GM23338 (cell line): Measurements from ENCODE around the gene APELA. TPM values are rescaled to one million over a fixed set of nuclear protein-coding genes. Genes with fewer than 3 reads are reported as not detected.
"Not testable (repeated sequence)": the region's sequence is repeated elsewhere in the genome, so short reads cannot be mapped to it uniquely, and the experiment has no call there.

ENCODE experiments used
- ATAC-seq: fragments of 200-7000 bp; cut with Tn5 transposase; 3 replicates; pipeline ENCODE4 v1.9.1; 2020
- DNase-seq: peaks from one replicate; pipeline ENCODE4 v3.0.0-alpha.2; 2015; ENCODE audit warnings: low spot score
- H2AFZ ChIP-seq: fragments of 200-600 bp; sonication (generic); 2 replicates; pipeline ENCODE4 v1.8.0; 2016; ENCODE audit warnings: antibody characterized with exemption, mild to moderate bottlenecking, moderate library complexity
- H3F3A ChIP-seq: fragments of 200-600 bp; sonication (generic); replicated peaks from 2 replicates; pipeline ENCODE4 v1.8.0; 2017; ENCODE audit warnings: antibody characterized with exemption, mixed run types, low read depth
- H3K27ac ChIP-seq: fragments of 200-600 bp; sonication (generic); 2 replicates; pipeline ENCODE4 v1.6.1; 2016; ENCODE audit warnings: low read depth
- H3K27me3 ChIP-seq: fragments of 200-600 bp; sonication (generic); 2 replicates; pipeline ENCODE4 v1.8.0; 2016; ENCODE audit warnings: mild to moderate bottlenecking, mixed run types, moderate library complexity; ENCODE audit not compliant: insufficient read depth
- H3K36me3 ChIP-seq: fragments of 200-600 bp; sonication (generic); 2 replicates; pipeline ENCODE4 v1.8.0; 2016; ENCODE audit warnings: mild to moderate bottlenecking; ENCODE audit not compliant: insufficient read depth
- H3K4me1 ChIP-seq: fragments of 200-600 bp; sonication (generic); 2 replicates; pipeline ENCODE4 v1.8.0; 2016; ENCODE audit warnings: mild to moderate bottlenecking, moderate library complexity; ENCODE audit not compliant: insufficient read depth
- H3K4me2 ChIP-seq: fragments of 200-600 bp; sonication (generic); 2 replicates; pipeline ENCODE4 v1.7.1; 2017; ENCODE audit warnings: mixed run types
- H3K4me3 ChIP-seq: fragments of 200-600 bp; sonication (generic); 2 replicates; pipeline ENCODE4 v1.6.1; 2016; ENCODE audit warnings: mixed run types
- H3K79me2 ChIP-seq: fragments of 200-600 bp; sonication (generic); replicated peaks from 2 replicates; pipeline ENCODE4 v1.8.0; 2017; ENCODE audit warnings: mild to moderate bottlenecking; ENCODE audit not compliant: insufficient read depth
- H3K9me2 ChIP-seq: fragments of 200-600 bp; sonication (generic); 2 replicates; pipeline ENCODE4 v1.8.0; 2017; ENCODE audit not compliant: insufficient read depth
- H4K20me1 ChIP-seq: fragments of 200-600 bp; sonication (generic); replicated peaks from 2 replicates; pipeline ENCODE4 v1.8.0; 2017; ENCODE audit warnings: mild to moderate bottlenecking; ENCODE audit not compliant: insufficient read depth
- H3K27ac Mint-ChIP-seq: 2 replicates; pipeline ENCODE4 v1.8.0; 2020; ENCODE audit warnings: inconsistent platforms, mild to moderate bottlenecking, moderate library complexity, mixed read lengths
- H3K27me3 Mint-ChIP-seq: 3 replicates; pipeline ENCODE4 v1.8.0; 2022; ENCODE audit warnings: low read depth, mild to moderate bottlenecking, moderate library complexity, mixed read lengths, inconsistent platforms; ENCODE audit not compliant: insufficient read depth, poor library complexity
- H3K36me3 Mint-ChIP-seq: 3 replicates; pipeline ENCODE4 v1.8.0; 2021; ENCODE audit warnings: low read depth, mild to moderate bottlenecking, inconsistent platforms, moderate library complexity, mixed read lengths
- H3K4me1 Mint-ChIP-seq: 3 replicates; pipeline ENCODE4 v1.8.0; 2020; ENCODE audit warnings: mild to moderate bottlenecking, inconsistent platforms, mixed read lengths
- H3K4me3 Mint-ChIP-seq: 3 replicates; pipeline ENCODE4 v1.8.0; 2021; ENCODE audit warnings: moderate library complexity, mild to moderate bottlenecking, inconsistent platforms, mixed read lengths
- H3K9me3 Mint-ChIP-seq: 3 replicates; pipeline ENCODE4 v1.8.0; 2020; ENCODE audit warnings: moderate library complexity, mild to moderate bottlenecking, inconsistent platforms, mixed read lengths
- EZH2phosphoT487 ChIP-seq: fragments of 200-600 bp; sonication (generic); IDR thresholded peaks from one replicate; pipeline ENCODE4 v1.8.1; 2018; ENCODE audit warnings: antibody characterized with exemption; ENCODE audit not compliant: unreplicated experiment
- JUNB ChIP-seq: IDR thresholded peaks from one replicate; pipeline ENCODE4 v1.6.1; 2016; ENCODE audit warnings: antibody characterized with exemption; ENCODE audit not compliant: unreplicated experiment
- POLR2AphosphoS5 ChIP-seq: IDR thresholded peaks from 2 replicates; pipeline ENCODE4 v1.6.1; 2016; ENCODE audit warnings: antibody characterized with exemption, low read depth
- STAT1 ChIP-seq: IDR thresholded peaks from one replicate; pipeline ENCODE4 v1.6.1; 2016; ENCODE audit warnings: antibody characterized with exemption; ENCODE audit not compliant: unreplicated experiment
- ZNF114 ChIP-seq: fragments of 250-450 bp; sonication (Bioruptor Pico); IDR thresholded peaks from 2 replicates; pipeline ENCODE4 v1.5.0; 2020; ENCODE audit warnings: mild to moderate bottlenecking, moderate library complexity
- polyA plus RNA-seq: library from polyadenylated mRNA; unstranded; fragments of >200 nt; fragmentation: Nextera tagmentation; extraction: Ambion mirVana; gene quantifications from 2 replicates; pipeline ENCODE4 v1.2.1, GENCODE V29; 2016
- total RNA-seq: library from RNA; depleted of rRNA; stranded (reverse); fragments of >200 nt; shearing (Covaris generic); gene quantifications from 2 replicates; pipeline ENCODE4 v1.2.3, GENCODE V29; 2014
- TF ChIP-seq, protein P1 (sequence below), 2 experiments: fragments of 200-600 bp in 1 of 2; sonication (generic) in 1 of 2; conservative IDR thresholded peaks; 2 replicates each; pipeline versions ENCODE4 v1.5.1 to v1.6.1; 2016 to 2017; ENCODE audit warnings: antibody characterized with exemption in 2 of 2, low read depth in 2 of 2, mild to moderate bottlenecking in 2 of 2, moderate library complexity in 1 of 2
- TF ChIP-seq, protein P2 (sequence below): IDR thresholded peaks from 2 replicates; pipeline ENCODE4 v1.6.1; 2016; ENCODE audit warnings: antibody characterized with exemption
- TF ChIP-seq, protein P3 (sequence below): IDR thresholded peaks from one replicate; pipeline ENCODE4 v1.6.1; 2018; ENCODE audit warnings: antibody characterized with exemption; ENCODE audit not compliant: unreplicated experiment

Gene APELA
- total and polyA plus RNA-seq, 2 experiments from 2014 or later: 114 to 213 TPM

DNA sequence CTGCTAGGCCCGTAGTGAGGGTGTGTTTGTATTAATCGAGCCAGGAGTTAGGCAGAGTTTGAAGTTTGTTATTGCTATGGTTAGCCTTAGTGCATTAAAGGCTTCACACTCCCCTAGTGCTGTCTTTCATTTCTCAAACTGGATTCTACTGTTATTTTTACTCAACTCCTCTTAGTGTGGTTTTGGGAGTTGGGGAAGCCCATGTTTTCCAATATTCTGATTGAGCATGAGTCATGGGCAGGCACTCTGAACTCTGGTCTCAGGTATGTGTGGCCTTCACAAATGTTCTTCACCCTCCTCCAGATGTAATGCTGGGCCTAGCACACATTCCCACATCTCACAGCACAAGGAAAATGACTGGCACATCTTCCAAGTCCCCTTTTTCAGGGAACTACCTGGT, 50.1 kb downstream of the APELA start:
- H4K20me1 ChIP-seq, H3K4me1 Mint-ChIP-seq, DNase-seq, ATAC-seq, H3F3A ChIP-seq, H3K9me3 Mint-ChIP-seq, H3K27me3 Mint-ChIP-seq, H3K36me3 ChIP-seq, H3K36me3 Mint-ChIP-seq, H3K9me2 ChIP-seq, H3K27ac Mint-ChIP-seq, H3K4me3 Mint-ChIP-seq, H3K27me3 ChIP-seq, H3K4me2 ChIP-seq, H3K27ac ChIP-seq, H3K79me2 ChIP-seq, H3K4me1 ChIP-seq, H3K4me3 ChIP-seq: not testable (repeated sequence)
- 0 out of 2 replicates have a peak overlapping the region, but pooled peaks have one; percentile 20 for H2AFZ ChIP-seq

DNA sequence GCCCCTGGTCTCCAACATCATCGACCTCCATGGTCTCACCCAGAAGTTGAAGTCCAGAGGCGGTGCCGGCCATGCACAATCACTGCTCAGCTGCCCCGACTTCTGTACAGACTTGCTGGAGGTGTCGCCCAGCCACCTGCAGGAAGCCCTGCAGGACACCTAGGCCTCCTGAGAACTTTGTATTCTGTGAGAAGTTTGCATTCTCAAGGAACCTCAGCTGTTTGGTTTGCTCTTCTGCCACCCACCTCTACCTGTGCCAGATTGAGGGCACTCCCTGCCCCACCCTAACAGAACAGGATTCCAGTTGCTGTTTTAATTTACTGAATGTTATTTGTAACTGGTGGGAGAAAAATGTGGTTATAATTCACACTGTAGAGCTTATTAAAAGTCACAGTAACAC, 53.7 kb downstream of the APELA start:
- Histone ChIP-seq H2AFZ (no peak overlapping the region), H4K20me1 (no peaks in the 10 kb centered on the region), H3K36me3 (no peaks in the 10 kb centered on the region), H3K4me3 (no peak overlapping the region), H3K9me2 (no peaks in the 10 kb centered on the region), H3K27ac (no peak overlapping the region), H3K27me3 (no peaks in the 10 kb centered on the region), H3K4me2 (no peak overlapping the region), H3K4me1 (no peaks in the 10 kb centered on the region), H3F3A (no peaks in the 10 kb centered on the region), H3K79me2 (no peaks in the 10 kb centered on the region)
- Mint-ChIP-seq H3K9me3 (no peaks in the 10 kb centered on the region), H3K27ac (no peak overlapping the region), H3K4me3 (no peak overlapping the region), H3K27me3 (no peaks in the 10 kb centered on the region), H3K4me1 (peaks cover 13% of the 10 kb centered on the region), H3K36me3 (no peaks in the 10 kb centered on the region)
- TF ChIP-seq JUNB (no peak), POLR2AphosphoS5 (no peak), STAT1 (no peak), ZNF114 (CRISPR knock-in tag) (no peak), EZH2phosphoT487 (no peak)
- TF ChIP-seq, protein P1, sequence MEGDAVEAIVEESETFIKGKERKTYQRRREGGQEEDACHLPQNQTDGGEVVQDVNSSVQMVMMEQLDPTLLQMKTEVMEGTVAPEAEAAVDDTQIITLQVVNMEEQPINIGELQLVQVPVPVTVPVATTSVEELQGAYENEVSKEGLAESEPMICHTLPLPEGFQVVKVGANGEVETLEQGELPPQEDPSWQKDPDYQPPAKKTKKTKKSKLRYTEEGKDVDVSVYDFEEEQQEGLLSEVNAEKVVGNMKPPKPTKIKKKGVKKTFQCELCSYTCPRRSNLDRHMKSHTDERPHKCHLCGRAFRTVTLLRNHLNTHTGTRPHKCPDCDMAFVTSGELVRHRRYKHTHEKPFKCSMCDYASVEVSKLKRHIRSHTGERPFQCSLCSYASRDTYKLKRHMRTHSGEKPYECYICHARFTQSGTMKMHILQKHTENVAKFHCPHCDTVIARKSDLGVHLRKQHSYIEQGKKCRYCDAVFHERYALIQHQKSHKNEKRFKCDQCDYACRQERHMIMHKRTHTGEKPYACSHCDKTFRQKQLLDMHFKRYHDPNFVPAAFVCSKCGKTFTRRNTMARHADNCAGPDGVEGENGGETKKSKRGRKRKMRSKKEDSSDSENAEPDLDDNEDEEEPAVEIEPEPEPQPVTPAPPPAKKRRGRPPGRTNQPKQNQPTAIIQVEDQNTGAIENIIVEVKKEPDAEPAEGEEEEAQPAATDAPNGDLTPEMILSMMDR (conservative IDR thresholded peaks at IDR 0.05; ENCODE audit: low read depth in 2 of 2): no peak
- TF ChIP-seq, protein P2, sequence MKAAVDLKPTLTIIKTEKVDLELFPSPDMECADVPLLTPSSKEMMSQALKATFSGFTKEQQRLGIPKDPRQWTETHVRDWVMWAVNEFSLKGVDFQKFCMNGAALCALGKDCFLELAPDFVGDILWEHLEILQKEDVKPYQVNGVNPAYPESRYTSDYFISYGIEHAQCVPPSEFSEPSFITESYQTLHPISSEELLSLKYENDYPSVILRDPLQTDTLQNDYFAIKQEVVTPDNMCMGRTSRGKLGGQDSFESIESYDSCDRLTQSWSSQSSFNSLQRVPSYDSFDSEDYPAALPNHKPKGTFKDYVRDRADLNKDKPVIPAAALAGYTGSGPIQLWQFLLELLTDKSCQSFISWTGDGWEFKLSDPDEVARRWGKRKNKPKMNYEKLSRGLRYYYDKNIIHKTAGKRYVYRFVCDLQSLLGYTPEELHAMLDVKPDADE: no peak
- TF ChIP-seq, protein P3, sequence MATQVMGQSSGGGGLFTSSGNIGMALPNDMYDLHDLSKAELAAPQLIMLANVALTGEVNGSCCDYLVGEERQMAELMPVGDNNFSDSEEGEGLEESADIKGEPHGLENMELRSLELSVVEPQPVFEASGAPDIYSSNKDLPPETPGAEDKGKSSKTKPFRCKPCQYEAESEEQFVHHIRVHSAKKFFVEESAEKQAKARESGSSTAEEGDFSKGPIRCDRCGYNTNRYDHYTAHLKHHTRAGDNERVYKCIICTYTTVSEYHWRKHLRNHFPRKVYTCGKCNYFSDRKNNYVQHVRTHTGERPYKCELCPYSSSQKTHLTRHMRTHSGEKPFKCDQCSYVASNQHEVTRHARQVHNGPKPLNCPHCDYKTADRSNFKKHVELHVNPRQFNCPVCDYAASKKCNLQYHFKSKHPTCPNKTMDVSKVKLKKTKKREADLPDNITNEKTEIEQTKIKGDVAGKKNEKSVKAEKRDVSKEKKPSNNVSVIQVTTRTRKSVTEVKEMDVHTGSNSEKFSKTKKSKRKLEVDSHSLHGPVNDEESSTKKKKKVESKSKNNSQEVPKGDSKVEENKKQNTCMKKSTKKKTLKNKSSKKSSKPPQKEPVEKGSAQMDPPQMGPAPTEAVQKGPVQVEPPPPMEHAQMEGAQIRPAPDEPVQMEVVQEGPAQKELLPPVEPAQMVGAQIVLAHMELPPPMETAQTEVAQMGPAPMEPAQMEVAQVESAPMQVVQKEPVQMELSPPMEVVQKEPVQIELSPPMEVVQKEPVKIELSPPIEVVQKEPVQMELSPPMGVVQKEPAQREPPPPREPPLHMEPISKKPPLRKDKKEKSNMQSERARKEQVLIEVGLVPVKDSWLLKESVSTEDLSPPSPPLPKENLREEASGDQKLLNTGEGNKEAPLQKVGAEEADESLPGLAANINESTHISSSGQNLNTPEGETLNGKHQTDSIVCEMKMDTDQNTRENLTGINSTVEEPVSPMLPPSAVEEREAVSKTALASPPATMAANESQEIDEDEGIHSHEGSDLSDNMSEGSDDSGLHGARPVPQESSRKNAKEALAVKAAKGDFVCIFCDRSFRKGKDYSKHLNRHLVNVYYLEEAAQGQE: no peak
- no peak for ATAC-seq
- DNase-seq: no peak
